ENCODE measurements around the gene PPP1R12A.

GRCh38 chr12:79881351-79881750 is 53.5 kb downstream of the PPP1R12A start:
- no peak for TF ChIP-seq CTCF (IDR thresholded peaks at IDR 0.05; ENCODE audit: low read depth, low read length)
- no peak for TF ChIP-seq POLR2A (IDR thresholded peaks at IDR 0.05; ENCODE audit: extremely low read depth, insufficient read length)
- TF ChIP-seq MAX (IDR thresholded peaks at IDR 0.05; ENCODE audit: low read depth, low read length) = no peak
